Liver (tissue), 9 donors: Measurements from ENCODE around the gene ETF1. TPM values are rescaled to one million over a fixed set of nuclear protein-coding genes. Genes with fewer than 3 reads are reported as not detected.

Experiments
- DNase-seq: peaks from one replicate; pipeline ENCODE4 v3.0.0-alpha.2; 2017; ENCODE audit warnings: low spot score
- H3K27ac ChIP-seq, 2 donors: one replicate each; pipeline ENCODE4 v1.7.0; 2013; ENCODE audit warnings: inconsistent platforms in 2 of 2, low read length in 2 of 2, control low read depth in 1 of 2, low read depth in 1 of 2, mild to moderate bottlenecking in 1 of 2
- H3K27me3 ChIP-seq, 4 donors: one replicate each; pipeline versions ENCODE4 v1.6.1 to v1.7.0; 2013; ENCODE audit warnings: low read length in 3 of 4, inconsistent platforms in 1 of 4, mild to moderate bottlenecking in 1 of 4, moderate library complexity in 1 of 4; ENCODE audit not compliant: control insufficient read depth in 4 of 4, insufficient read depth in 4 of 4
- H3K36me3 ChIP-seq, 4 donors: one replicate each; pipeline versions ENCODE4 v1.6.1 to v1.7.0; 2013; ENCODE audit warnings: low read length in 3 of 4, mild to moderate bottlenecking in 3 of 4, low read depth in 1 of 4, moderate library complexity in 1 of 4; ENCODE audit not compliant: control insufficient read depth in 4 of 4, insufficient read depth in 3 of 4
- H3K4me1 ChIP-seq, 4 donors: one replicate each; pipeline versions ENCODE4 v1.6.1 to v1.7.0; 2013; ENCODE audit warnings: low read length in 3 of 4, mild to moderate bottlenecking in 3 of 4, moderate library complexity in 1 of 4; ENCODE audit not compliant: control insufficient read depth in 4 of 4, insufficient read depth in 4 of 4
- H3K4me3 ChIP-seq, 3 donors: one replicate each; pipeline versions ENCODE4 v1.6.1 to v1.7.0; 2013; ENCODE audit warnings: low read length in 3 of 3, control low read depth in 1 of 3, low read depth in 1 of 3, mild to moderate bottlenecking in 1 of 3
- H3K9ac ChIP-seq, 2 donors: one replicate each; pipeline ENCODE4 v1.7.0; 2013; ENCODE audit warnings: low read length in 2 of 2, mild to moderate bottlenecking in 2 of 2, moderate library complexity in 2 of 2, control low read depth in 1 of 2, low read depth in 1 of 2
- H3K9me3 ChIP-seq, 4 donors: one replicate each; pipeline versions ENCODE4 v1.6.1 to v1.7.0; 2013; ENCODE audit warnings: low read length in 3 of 4; ENCODE audit not compliant: control insufficient read depth in 4 of 4
- EGR1 ChIP-seq, 2 donors: IDR thresholded peaks; 2 replicates each; pipeline ENCODE4 v1.6.1; 2016 to 2018; ENCODE audit warnings: antibody characterized with exemption in 2 of 2, low read depth in 2 of 2
- GABPA ChIP-seq, 2 donors: IDR thresholded peaks in 1 of 2; conservative IDR thresholded peaks in 1 of 2; 2 replicates each; pipeline ENCODE4 v1.6.1; 2016; ENCODE audit warnings: antibody characterized with exemption in 2 of 2, mild to moderate bottlenecking in 1 of 2, moderate library complexity in 1 of 2
- HNF4G ChIP-seq: IDR thresholded peaks from 2 replicates; pipeline ENCODE4 v1.6.1; 2016; ENCODE audit warnings: antibody characterized with exemption
- JUND ChIP-seq, 2 donors: IDR thresholded peaks; 2 replicates each; pipeline ENCODE4 v1.6.1; 2016; ENCODE audit warnings: antibody characterized with exemption in 2 of 2
- NR2F2 ChIP-seq: IDR thresholded peaks from 2 replicates; pipeline ENCODE4 v1.6.1; 2016; ENCODE audit warnings: antibody characterized with exemption
- RAD21 ChIP-seq, 2 donors: IDR thresholded peaks; 2 replicates each; pipeline ENCODE4 v1.6.1; 2016; ENCODE audit warnings: antibody characterized with exemption in 2 of 2, mild to moderate bottlenecking in 2 of 2
- RXRA ChIP-seq, 2 donors: IDR thresholded peaks; 2 replicates each; pipeline ENCODE4 v1.6.1; 2017 to 2018; ENCODE audit warnings: antibody characterized with exemption in 2 of 2, mild to moderate bottlenecking in 1 of 2
- SP1 ChIP-seq: IDR thresholded peaks from 2 replicates; pipeline ENCODE4 v1.6.1; 2018; ENCODE audit warnings: antibody characterized with exemption, mild to moderate bottlenecking
- TAF1 ChIP-seq: conservative IDR thresholded peaks from 2 replicates; pipeline ENCODE4 v1.6.1; 2016; ENCODE audit warnings: antibody characterized with exemption, mild to moderate bottlenecking
- YY1 ChIP-seq: IDR thresholded peaks from 2 replicates; pipeline ENCODE4 v1.6.1; 2016; ENCODE audit warnings: antibody characterized with exemption, mild to moderate bottlenecking
- WGBS: extraction: QIAGEN DNeasy Blood & Tissue Kit; methylation state at CpG from one replicate; pipeline ENCODE4 v1.1.7; 2013; 5-methylcytosine and 5-hydroxymethylcytosine counted together
- polyA plus RNA-seq, 2 donors: library from polyadenylated mRNA; stranded (reverse) in 1 of 2; unstranded in 1 of 2; fragments of 200-250 nt in 1 of 2; fragments of >200 nt in 1 of 2; fragmentation: Nextera tagmentation in 1 of 2; extraction: Ambion mirVana in 1 of 2; gene quantifications; one replicate each; pipeline versions ENCODE4 v1.2.1 to v1.2.3, GENCODE V29; 2013 to 2015
- total RNA-seq, 2 donors: library from RNA; depleted of rRNA; stranded (reverse); fragments of >200 nt; gene quantifications; one replicate each; pipeline ENCODE4 v1.2.3, GENCODE V29; 2014
- TF ChIP-seq, protein P1 (sequence below): fragments of 150-350 bp; IDR thresholded peaks from 2 replicates; pipeline ENCODE4 v1.5.1; 2017; ENCODE audit warnings: improper control_type of control experiment, low read depth, low read length; ENCODE audit not compliant: missing input control
- TF ChIP-seq, protein P2 (sequence below): IDR thresholded peaks from 2 replicates; pipeline ENCODE4 v1.6.1; 2016; ENCODE audit warnings: antibody characterized with exemption
- TF ChIP-seq, protein P3 (sequence below): IDR thresholded peaks from 2 replicates; pipeline ENCODE4 v1.6.1; 2016; ENCODE audit warnings: antibody characterized with exemption, mild to moderate bottlenecking
- TF ChIP-seq, protein P4 (sequence below): IDR thresholded peaks from 2 replicates; pipeline ENCODE4 v1.6.1; 2016; ENCODE audit warnings: antibody characterized with exemption
- donor health status: healthy.
- donor health status: healthy.
- donor health status: healthy.
- donor health status: healthy.
- donor health status: healthy.

The ETF1 gene
- total and polyA plus RNA-seq, 4 donors: 21.7 to 39.7 (median 31.1) TPM

DNA sequence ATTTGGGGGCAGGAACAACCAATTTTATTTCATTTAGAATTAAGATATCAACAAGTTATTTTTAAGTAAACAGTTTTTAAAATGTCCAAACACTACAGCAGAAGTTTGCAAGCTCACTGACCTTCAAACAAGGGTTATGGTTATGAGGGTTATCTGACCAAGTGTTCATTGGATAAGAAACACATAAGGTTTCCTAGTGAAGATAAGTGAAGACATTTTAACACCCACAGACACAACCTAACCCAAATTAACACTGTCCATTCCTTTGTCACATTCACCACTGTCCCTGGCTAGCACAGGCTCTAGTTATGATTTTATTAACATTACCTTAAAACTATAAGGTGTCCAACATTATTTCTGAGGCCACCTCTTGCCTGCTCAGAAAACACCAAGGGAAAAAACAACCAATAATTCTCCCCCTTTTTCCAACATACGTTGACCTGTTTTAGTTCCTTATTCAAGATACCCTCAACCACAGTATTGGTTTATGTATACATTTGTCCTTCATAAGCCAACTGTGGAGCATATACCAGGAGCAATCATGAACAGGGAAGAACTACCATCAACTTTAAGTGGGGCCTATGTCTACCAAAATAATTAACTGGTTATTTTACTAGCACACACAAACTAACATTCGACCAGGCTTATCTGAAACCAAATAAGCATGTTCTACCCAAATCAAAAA is 4.0 kb downstream of the ETF1 start:
- TF ChIP-seq HNF4G: no peak
- H3K4me3 ChIP-seq: no peak overlapping the region
- 60% methylated on average over 2 of the region's 2 CpGs for WGBS
- no peak overlapping the region for H3K27ac ChIP-seq
- no peaks in the 10 kb centered on the region for H3K27me3 ChIP-seq
- DNase-seq: no peak
- H3K4me1 ChIP-seq: peaks cover 2 to 50% (median 22%) of the 10 kb centered on the region in 4 donors
- H3K9ac ChIP-seq: no peak overlapping the region
- no peaks in the 10 kb centered on the region for H3K9me3 ChIP-seq
- H3K36me3 ChIP-seq: peaks cover 0 to 7% (median under 1%) of the 10 kb centered on the region in 4 donors

DNA sequence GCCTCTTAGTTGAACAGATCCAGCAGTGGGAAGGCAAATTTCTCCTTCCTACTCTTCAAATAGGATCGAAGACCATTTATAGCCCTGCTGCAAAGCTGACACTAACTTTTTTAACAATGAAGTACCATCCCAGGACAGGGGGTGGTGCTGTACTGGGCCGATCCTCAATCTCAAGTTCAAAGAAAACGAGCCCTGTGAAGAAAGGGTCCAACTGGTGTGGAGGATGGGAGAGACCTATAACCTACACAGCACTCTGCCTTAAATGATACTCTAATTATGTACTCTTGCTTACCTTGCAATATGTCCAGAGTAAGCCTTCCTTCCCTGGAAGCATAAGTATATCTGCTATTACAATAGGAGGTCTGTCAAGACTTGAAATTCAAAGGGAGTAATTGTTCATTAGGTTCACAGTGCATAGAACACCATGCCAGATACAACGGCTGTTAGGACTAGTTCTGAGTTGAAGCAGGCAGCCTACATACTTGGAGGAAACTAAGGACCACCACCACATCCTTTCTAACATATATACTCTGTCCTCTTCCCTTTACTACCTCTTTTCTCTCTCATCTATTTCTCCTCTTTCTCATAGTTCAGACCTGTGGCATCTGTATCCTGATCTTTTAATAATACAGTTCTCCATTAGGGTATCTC is 6.2 kb downstream of the ETF1 start:
- no peak overlapping the region for H3K9ac ChIP-seq

DNA sequence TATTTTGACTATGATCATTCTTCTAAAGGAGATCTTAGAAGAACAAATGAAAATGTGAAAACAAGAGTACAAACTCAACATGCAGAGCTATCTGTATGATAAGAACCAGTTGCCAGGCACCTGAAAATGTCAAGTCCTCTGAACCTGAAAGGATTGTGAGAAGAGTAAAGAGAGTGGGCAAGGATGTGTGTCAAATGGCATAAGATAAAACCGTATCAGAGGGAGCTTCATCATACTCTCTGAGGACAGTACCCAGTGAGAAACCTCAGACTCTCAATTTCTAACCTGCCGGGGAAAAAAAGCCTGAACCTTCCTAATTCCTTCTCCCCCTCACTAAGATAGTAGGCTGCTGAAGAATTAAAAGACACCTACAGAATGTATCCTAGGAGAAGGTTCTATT is 6.8 kb downstream of the ETF1 start:
- Histone ChIP-seq H3K27me3 (no peaks in the 10 kb centered on the region), H3K9ac (no peak overlapping the region), H3K4me1 (peaks cover 2 to 39% (median 17%) of the 10 kb centered on the region in 4 donors), H3K27ac (no peak overlapping the region), H3K9me3 (no peaks in the 10 kb centered on the region), H3K36me3 (peaks cover 0 to 7% (median under 1%) of the 10 kb centered on the region in 4 donors), H3K4me3 (no peak overlapping the region)
- TF ChIP-seq RAD21 (IDR thresholded peaks at IDR 0.05): no peak
- TF ChIP-seq GABPA (IDR thresholded peaks at IDR 0.05 in 1 of 2, conservative IDR thresholded peaks at IDR 0.05 in 1 of 2): no peak
- TF ChIP-seq EGR1 (IDR thresholded peaks at IDR 0.05; ENCODE audit: low read depth in 2 of 2): no peak
- no peak for TF ChIP-seq JUND (IDR thresholded peaks at IDR 0.05)
- no peak for TF ChIP-seq SP1
- TF ChIP-seq YY1: no peak
- TF ChIP-seq, protein P1, sequence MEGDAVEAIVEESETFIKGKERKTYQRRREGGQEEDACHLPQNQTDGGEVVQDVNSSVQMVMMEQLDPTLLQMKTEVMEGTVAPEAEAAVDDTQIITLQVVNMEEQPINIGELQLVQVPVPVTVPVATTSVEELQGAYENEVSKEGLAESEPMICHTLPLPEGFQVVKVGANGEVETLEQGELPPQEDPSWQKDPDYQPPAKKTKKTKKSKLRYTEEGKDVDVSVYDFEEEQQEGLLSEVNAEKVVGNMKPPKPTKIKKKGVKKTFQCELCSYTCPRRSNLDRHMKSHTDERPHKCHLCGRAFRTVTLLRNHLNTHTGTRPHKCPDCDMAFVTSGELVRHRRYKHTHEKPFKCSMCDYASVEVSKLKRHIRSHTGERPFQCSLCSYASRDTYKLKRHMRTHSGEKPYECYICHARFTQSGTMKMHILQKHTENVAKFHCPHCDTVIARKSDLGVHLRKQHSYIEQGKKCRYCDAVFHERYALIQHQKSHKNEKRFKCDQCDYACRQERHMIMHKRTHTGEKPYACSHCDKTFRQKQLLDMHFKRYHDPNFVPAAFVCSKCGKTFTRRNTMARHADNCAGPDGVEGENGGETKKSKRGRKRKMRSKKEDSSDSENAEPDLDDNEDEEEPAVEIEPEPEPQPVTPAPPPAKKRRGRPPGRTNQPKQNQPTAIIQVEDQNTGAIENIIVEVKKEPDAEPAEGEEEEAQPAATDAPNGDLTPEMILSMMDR: no peak
- TF ChIP-seq NR2F2: no peak
- no peak for TF ChIP-seq HNF4G
- TF ChIP-seq, protein P2, sequence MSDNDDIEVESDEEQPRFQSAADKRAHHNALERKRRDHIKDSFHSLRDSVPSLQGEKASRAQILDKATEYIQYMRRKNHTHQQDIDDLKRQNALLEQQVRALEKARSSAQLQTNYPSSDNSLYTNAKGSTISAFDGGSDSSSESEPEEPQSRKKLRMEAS: no peak
- TF ChIP-seq RXRA (IDR thresholded peaks at IDR 0.05): no peak
- TF ChIP-seq, protein P3, sequence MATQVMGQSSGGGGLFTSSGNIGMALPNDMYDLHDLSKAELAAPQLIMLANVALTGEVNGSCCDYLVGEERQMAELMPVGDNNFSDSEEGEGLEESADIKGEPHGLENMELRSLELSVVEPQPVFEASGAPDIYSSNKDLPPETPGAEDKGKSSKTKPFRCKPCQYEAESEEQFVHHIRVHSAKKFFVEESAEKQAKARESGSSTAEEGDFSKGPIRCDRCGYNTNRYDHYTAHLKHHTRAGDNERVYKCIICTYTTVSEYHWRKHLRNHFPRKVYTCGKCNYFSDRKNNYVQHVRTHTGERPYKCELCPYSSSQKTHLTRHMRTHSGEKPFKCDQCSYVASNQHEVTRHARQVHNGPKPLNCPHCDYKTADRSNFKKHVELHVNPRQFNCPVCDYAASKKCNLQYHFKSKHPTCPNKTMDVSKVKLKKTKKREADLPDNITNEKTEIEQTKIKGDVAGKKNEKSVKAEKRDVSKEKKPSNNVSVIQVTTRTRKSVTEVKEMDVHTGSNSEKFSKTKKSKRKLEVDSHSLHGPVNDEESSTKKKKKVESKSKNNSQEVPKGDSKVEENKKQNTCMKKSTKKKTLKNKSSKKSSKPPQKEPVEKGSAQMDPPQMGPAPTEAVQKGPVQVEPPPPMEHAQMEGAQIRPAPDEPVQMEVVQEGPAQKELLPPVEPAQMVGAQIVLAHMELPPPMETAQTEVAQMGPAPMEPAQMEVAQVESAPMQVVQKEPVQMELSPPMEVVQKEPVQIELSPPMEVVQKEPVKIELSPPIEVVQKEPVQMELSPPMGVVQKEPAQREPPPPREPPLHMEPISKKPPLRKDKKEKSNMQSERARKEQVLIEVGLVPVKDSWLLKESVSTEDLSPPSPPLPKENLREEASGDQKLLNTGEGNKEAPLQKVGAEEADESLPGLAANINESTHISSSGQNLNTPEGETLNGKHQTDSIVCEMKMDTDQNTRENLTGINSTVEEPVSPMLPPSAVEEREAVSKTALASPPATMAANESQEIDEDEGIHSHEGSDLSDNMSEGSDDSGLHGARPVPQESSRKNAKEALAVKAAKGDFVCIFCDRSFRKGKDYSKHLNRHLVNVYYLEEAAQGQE: no peak
- TF ChIP-seq TAF1: no peak
- WGBS: 47% methylated on average over 2 of the region's 2 CpGs
- DNase-seq: no peak

More for the DNA sequence above, 6.2 kb downstream of the ETF1 start:
- no peaks in the 10 kb centered on the region for H3K27me3 ChIP-seq
- no peaks in the 10 kb centered on the region for H3K9me3 ChIP-seq
- WGBS: 75% methylated on average over 4 of the region's 4 CpGs
- no peak overlapping the region for H3K4me3 ChIP-seq
- peak in 1 of 2 donors; percentile 39 for TF ChIP-seq RAD21 (IDR thresholded peaks at IDR 0.05)
- TF ChIP-seq, protein P4, sequence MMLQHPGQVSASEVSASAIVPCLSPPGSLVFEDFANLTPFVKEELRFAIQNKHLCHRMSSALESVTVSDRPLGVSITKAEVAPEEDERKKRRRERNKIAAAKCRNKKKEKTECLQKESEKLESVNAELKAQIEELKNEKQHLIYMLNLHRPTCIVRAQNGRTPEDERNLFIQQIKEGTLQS: no peak
- H3K27ac ChIP-seq: no peak overlapping the region
- no peak for DNase-seq
- peaks cover 0 to 7% (median under 1%) of the 10 kb centered on the region in 4 donors for H3K36me3 ChIP-seq
- peaks cover 2 to 43% (median 21%) of the 10 kb centered on the region in 4 donors for H3K4me1 ChIP-seq
